GM12891 (cell line): ENCODE results near the gene NME1.

Experiments
- POLR2A ChIP-seq: IDR thresholded peaks from 2 replicates; pipeline ENCODE4 v1.6.1; 2011; ENCODE audit warnings: low read depth, low read length, control low read depth
- SPI1 ChIP-seq: IDR thresholded peaks from 2 replicates; pipeline ENCODE4 v1.6.1; 2011; ENCODE audit warnings: low read depth, low read length, control low read depth
- TAF1 ChIP-seq: IDR thresholded peaks from 2 replicates; pipeline ENCODE4 v1.6.1; 2011; ENCODE audit warnings: low read depth, low read length, control low read depth

- no peak for TF ChIP-seq POLR2A
- TF ChIP-seq SPI1: no peak
- TF ChIP-seq TAF1: no peak
Measured at GRCh38 chr17:51119415-51120356, 33.7 kb upstream of the NME1 start.
